Upper lobe of left lung (tissue), 4 donors: Measurements from ENCODE around the gene ANGPTL1.

ENCODE experiments used
- EP300 ChIP-seq, 4 donors: sonication (generic); formaldehyde crosslinking; IDR thresholded peaks; one replicate each; pipeline ENCODE4 v1.5.1; 2017; ENCODE audit warnings: antibody characterized with exemption in 4 of 4, control low read depth in 2 of 4
- POLR2A ChIP-seq, 4 donors: fragments of 450-650 bp; IDR thresholded peaks; one replicate each; pipeline ENCODE4 v1.5.1; 2016 to 2017; ENCODE audit warnings: antibody characterized with exemption in 4 of 4, mild to moderate bottlenecking in 2 of 4
- POLR2AphosphoS5 ChIP-seq, 2 donors: sonication (generic); formaldehyde crosslinking; IDR thresholded peaks; one replicate each; pipeline ENCODE4 v1.5.1; 2017; ENCODE audit warnings: antibody characterized with exemption in 2 of 2
- TF ChIP-seq, protein P1 (sequence below), 6 experiments: fragments of 450-650 bp in 4 of 6; fragments of 200-600 bp in 2 of 6; sonication (generic) in 2 of 6; IDR thresholded peaks; one replicate each; pipeline ENCODE4 v1.5.1; 2016 to 2019; ENCODE audit warnings: antibody characterized with exemption in 6 of 6

DNA sequence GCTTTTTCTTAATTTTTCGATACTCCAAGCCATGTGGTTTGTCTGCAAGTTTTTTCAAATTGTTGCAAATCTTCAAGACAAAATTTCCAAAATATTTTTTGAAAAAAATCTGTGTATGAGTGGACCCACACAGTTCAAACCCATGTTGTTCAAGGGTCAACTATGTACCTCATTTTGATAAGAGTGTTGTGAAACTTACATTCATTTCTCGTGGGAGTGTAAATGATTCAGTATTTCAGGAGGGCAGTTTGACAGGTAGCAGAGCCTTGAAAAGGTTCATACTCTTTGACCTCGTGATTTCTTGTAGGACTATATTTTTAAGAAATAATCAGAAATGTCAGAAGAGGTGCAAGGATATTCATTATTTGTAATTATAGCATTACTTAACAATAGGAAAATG is 68.0 kb downstream of the ANGPTL1 start:
- TF ChIP-seq EP300 (IDR thresholded peaks at IDR 0.05), result no peak
- TF ChIP-seq, protein P1, sequence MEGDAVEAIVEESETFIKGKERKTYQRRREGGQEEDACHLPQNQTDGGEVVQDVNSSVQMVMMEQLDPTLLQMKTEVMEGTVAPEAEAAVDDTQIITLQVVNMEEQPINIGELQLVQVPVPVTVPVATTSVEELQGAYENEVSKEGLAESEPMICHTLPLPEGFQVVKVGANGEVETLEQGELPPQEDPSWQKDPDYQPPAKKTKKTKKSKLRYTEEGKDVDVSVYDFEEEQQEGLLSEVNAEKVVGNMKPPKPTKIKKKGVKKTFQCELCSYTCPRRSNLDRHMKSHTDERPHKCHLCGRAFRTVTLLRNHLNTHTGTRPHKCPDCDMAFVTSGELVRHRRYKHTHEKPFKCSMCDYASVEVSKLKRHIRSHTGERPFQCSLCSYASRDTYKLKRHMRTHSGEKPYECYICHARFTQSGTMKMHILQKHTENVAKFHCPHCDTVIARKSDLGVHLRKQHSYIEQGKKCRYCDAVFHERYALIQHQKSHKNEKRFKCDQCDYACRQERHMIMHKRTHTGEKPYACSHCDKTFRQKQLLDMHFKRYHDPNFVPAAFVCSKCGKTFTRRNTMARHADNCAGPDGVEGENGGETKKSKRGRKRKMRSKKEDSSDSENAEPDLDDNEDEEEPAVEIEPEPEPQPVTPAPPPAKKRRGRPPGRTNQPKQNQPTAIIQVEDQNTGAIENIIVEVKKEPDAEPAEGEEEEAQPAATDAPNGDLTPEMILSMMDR (IDR thresholded peaks at IDR 0.05), result no peak
- TF ChIP-seq POLR2AphosphoS5 (IDR thresholded peaks at IDR 0.05), result no peak
- no peak for TF ChIP-seq POLR2A (IDR thresholded peaks at IDR 0.05)
